GM18507 (cell line): Measurements from ENCODE around the gene SMURF1.
"Not testable (repeated sequence)": the region's sequence is repeated elsewhere in the genome, so short reads cannot be mapped to it uniquely, and the experiment has no call there.

Experiments used
- DNase-seq: peaks from one replicate; pipeline ENCODE4 v3.0.0; 2011; ENCODE audit warnings: low read depth; ENCODE audit not compliant: insufficient read length; ENCODE audit errors: extremely low spot score
- FAIRE-seq: peaks from 2 replicates; lab custom pipeline; 2011; peaks lifted over from hg19 to GRCh38; lab: Jason Lieb, UNC

SMURF1 gene

DNA sequence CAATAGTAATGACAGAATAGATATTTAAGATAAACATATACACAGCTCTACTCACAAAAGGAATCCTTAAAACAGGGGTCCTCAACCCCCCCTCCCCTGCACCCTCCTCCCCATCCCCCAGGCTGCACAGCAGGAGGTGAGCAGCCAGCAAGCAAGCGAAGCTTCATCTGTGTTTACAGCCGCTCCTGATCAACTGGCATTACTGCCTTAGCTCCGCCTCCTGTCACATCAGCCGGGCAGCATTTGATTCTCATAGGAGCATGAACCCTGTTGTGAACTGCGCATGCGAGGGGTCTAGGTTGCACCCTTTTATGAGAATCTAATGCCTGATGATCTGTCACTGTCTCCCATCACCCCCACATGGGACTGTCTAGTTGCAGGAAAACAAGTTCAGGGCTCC is 65.5 kb downstream of the SMURF1 start:
- FAIRE-seq (no peak), DNase-seq (no peak)

DNA sequence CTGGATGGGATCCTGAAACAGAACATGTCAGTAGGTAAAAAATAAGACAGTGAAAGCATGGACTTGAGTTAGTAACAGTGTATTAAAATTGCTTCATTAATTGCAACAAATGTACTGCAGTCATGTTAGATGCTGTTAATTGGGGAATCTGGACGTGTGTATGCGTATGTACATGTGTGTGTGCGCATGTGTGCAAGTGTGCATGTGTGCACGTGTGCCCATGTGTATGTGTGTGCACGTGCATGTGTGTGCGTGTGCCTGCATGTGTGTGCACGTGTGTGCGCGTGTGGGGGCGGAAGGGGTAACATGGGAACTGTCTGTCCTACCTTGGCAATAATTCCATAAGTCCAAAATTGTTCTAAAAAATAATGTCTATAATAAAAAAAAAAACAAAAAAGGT is 67.3 kb downstream of the SMURF1 start:
- DNase-seq (no peak), FAIRE-seq (no peak)

DNA sequence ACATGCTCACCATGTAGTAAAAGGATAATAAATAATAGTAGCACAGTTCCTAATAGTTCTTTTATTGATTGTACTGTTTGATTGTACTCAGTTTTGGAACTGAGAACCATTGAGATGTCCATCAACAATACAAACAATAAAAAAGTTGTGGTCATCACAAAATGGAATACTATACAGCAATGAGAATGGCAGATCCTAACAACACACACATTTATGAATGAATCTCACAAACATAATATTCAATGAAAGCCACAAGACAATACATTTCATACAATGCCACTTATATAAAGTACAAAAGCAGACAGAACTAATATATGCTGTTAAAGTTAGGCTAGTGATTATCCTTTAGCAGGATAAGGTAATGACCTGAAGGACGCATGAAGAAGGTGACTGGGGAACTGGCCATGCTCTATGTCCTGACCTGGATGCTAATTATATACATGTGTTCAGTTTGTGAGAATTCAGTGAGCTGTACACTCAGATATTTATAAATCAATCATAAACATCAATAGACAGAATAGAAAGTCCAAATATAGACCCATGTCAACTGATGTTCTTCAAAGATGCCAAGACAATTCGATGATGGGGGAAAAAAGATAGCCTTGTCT is 70.0 kb downstream of the SMURF1 start:
- FAIRE-seq (no peak), DNase-seq (no peak)

DNA sequence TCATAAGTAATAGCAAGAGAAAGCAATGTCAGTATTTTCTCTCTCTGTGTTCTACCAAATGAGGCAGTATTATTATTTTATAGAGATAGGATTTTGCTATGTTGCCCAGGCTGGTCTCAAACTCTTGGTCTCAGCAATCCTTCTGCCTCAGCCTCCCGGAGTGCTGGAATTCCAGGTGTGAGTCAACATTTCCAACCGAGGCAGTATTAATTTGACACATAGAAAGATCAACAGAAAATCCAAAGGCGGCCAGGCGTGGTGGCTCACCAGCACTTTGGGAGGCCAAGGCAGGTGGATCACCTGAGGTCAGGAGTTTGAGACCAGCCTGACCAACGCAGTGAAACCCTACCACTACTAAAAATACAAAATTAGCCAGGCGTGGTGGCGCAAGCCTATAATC is 71.8 kb downstream of the SMURF1 start:
- no peak for FAIRE-seq
- no peak for DNase-seq

DNA sequence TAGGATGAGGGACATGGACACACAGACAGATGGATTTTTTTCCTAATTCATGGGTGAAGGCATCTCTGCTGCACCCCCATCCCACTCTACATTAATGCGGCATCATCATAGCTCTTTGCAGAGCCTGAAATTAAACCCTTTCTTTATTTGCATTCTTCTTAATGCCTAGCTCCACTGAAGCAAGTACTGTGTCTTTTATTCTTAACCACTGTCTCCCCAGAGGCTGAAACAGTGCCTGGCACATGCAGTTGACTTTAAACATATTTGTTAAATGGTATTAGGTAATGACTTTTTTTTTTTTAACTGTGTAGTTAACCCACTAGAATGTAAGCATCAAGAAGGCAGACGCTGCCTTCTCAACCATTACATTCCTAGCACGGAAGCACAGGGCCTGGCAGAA is 73.5 kb downstream of the SMURF1 start:
- DNase-seq: no peak
- FAIRE-seq: no peak

DNA sequence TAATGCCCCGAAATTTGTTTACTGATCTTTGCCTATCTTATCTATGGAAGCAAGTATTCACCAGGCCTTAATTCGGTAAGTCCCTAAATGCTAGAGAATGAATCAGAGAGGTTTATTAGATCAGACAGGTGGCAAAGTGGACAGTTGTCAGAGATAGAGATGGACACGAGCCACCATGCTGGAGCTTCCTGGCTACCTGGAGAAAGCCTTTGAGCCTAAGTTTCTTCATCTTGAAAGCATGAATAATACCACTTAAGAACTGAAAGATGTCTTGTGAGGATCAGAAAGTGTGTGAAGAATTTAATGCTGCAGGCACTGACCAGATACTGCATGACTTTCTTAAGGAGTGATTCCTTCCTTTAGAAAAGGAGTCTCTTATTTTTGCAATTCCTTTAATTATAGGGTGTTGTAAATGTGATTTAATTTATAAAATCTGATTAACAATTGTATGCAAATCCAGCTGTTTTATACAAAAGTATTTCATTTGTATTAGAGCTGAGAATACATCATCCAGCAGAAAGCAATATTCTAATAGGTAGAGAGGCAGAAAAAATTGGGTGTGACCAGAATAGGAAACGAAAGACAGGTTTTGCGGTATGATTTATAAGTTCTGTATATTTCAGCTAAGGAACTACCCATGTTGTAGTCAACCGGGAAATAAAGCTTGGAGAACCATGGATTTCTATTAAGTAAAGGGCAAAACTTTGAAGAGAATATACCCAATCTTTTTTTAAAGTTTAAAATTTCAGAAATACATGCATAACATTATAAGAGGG is 82.7 kb downstream of the SMURF1 start:
- no peak for DNase-seq
- FAIRE-seq: no peak

DNA sequence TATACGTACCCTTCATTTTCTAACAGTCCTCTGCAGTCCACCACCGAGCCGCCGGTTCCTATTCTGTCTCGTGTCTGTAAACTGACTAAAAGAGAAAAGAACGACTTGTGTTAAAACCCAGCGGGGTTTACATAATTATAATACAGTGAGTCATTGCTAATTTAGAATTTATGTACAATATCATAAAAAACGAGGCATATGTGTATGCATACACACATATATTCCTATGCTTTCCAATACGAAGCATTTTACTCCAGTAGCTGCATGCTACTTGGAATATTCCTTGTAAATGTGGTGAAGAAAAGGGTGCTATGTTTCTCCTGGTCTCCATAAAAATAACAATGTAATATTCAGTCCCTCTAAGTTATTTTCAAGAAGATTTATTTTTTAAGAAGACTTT is 89.1 kb downstream of the SMURF1 start:
- FAIRE-seq (no peak), DNase-seq (no peak)

DNA sequence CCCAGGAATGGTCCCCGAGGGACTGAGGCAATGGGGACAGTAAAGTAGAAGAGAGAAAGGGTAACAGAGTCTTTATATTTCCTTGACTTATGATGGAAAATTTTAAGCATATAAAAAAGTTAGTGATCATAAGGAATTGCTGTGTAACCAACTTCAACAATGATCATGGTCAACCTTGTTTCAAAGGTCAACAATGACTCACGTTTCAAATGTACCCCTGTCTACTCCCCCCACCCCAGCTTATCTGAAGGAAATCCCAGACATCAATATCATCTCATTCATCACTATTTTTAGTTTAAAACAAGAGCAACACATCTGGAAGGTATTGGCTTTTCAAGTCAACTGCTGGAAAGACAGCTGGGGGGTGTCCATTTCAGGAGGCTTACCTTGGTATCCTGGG is 92.9 kb downstream of the SMURF1 start:
- no peak for FAIRE-seq
- no peak for DNase-seq

DNA sequence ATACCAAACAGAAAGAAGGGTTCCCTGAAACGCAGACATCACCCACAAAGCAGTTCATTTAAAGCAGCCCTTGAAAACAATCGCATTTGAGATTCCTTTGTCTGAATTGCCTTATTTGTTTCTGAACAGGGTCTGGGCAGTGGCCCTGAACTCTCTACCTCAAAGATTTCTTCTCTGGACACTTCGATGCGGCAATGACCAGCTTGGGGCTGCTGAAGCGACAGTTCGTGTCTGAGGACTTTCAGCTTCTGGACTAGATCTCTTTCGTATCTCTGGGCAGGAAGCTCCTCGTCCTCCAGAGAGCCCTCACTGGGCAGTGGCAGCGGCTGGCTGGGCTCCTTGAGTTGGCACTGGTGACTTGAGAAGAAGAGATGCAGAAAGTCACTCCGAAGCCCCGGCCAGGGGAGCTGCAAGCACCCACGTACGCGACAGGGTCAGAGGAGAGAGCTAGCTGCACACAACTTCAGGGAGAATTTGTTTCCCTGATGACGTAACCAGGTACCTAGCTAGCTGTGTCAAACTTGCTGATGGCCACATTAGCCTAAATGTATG is 96.3 kb downstream of the SMURF1 start:
- FAIRE-seq (no peak), DNase-seq (no peak)

DNA sequence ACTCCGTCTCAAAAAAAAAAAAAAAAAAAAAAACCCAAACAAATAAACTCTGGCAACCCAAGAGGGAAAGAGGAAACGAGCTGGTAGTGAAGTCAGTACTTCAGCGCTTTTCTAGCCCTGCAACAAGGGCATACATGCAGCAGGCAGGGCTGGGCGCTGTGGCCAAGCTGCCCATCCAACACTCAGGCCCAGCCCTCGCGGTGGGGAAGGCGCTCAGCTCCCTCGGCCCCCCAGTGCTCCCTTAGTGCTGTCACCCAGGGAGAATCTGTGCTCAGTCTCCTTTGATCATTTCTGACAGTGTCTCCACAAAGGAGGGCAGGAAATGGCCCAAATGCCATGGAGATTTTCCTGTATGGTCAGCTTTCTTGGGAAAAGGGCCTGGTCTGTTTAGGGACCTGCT is 97.2 kb downstream of the SMURF1 start:
- no peak for FAIRE-seq
- no peak for DNase-seq

DNA sequence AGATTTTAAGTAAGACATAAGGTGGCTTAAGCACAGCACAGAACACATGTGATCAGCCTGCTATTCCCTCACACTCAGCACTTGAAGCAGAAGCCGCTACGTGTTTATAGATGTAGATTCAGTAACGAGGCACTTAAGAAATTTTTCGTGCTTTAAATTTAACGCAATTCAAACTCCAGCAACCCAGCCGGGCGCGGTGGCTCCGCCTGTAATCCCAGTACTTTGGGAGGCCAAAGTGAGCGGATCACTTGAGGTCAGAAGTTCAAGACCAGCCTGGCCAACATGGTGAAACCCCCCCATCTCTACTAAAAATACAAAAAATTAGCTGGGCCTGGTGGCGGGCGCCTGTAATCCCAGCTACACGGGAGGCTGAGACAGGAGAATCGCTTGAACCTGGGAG is 97.6 kb downstream of the SMURF1 start:
- not testable (repeated sequence) for FAIRE-seq

DNA sequence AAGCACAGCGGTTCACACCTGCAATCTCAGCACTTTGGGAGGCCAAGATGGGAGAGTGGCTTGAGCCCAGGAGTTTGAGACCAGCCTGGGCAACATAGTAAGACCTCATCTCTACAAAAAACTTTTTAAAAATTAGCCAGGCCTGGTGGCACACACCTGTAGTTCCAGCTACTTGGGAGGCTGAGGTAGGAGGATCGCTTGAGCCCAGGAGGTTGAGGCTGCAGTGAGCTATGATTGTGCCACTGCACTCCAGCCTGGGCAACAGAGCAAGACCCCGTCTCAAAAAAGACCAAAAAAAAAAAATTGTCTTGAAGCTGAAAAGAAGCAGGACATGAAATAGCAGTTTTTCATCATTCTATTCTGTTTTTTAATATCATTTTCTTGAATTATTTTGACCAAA is 99.0 kb downstream of the SMURF1 start:
- FAIRE-seq, DNase-seq: not testable (repeated sequence)

More for the DNA sequence above, 97.6 kb downstream of the SMURF1 start:
- DNase-seq: not testable (repeated sequence)

DNA sequence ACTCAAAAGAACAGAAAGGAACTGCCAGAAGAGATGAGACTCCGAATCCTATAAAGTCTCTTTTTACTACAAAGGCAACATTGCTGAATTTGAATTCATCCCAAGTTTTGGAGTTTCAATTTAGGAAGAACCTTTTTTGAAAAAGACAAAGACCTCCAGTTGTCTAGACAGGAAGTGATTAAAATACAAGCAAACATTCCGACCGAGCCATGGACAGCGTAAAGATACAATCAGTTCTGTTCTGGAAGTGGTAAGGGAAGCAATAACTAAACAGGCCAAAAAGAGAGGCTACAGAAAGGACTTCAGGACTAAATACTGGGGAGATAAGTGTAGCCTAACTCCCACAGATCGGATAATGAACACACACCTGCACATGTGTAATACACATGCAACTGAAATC is 101.0 kb downstream of the SMURF1 start:
- no peak for DNase-seq
- FAIRE-seq: no peak

DNA sequence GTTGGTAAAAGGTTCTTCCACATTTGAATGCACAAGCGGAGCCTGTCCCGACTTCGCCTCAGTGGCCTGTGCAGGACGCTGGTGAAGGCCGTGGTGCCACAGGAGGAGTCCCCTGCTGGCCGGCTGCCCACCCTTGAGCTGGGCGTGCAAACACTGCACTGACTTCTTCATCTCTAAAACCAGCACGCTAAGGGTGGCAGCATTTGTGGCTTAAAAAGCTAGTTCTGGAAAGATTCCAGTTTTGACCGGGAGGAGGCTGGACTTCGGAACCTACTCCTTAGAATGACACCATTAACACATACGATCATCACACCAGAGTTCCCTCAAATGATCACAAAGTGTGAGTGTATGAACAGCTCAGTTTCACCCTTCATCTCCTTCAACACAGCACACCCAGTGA is 102.4 kb downstream of the SMURF1 start:
- FAIRE-seq (no peak), DNase-seq (no peak)

DNA sequence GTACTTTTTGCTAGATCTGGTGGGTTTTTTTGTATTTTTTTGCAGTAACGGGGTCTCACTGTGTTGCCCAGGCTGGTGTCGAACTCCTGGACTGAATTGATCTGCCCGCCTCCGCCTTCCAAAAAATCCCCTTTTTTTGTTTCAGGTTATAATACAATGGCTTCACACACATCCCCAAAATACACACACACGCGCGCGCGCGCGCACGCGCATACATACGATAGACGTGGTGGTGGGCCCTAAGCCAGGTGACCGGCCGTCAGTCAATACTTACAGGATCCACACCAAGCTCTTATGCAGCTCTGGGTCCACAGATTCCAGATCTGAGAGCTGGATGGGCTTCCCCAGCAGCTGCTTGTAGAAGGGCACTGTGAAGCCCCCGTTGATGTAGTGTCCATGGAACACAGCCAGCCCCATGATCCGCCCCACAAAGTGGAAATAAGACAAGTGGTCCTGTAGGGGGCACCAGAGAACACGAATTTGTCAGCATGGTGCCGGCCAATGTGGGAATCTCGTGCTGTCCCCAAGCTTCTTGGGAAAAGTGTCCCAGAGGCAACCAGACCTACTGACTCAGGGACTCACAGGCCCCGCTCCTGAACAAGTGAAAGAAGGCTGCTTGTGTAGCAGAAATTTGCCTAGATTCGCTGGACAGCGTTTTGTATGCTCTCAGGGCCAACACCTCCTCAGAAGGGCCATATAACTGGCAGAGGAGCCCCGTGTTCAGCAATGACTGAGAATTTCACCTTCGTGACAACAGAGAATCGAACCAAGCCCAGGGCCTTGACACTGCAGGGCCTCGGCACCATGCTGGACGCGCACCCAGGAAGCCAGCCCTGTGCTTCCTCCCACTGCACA is 103.6 kb downstream of the SMURF1 start:
- FAIRE-seq: peak; percentile 72
- peak; percentile 60 for DNase-seq

DNA sequence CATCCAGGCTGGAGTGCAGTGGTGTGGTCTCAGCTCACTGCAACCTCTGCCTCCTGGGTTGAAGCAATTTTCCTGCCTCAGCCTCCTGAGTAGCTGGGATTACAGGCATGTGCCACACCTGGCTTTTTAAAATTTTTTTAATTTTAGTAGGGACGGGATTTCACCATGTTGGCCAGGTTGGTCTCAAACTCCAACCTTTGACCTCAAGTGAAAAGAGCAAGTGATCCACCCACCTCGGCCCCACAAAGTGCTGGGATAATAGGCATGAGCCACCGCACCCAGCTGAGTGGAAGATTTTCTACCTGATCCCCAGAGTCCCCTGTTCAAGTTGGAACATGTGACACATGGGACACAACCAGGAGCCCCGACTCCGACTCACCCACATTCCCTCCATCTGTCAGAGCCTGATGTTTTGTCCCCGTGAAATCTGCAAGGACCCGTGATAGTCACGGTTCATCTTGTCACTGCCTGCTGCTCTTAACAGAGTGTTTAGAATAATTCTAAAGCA is 104.5 kb downstream of the SMURF1 start:
- FAIRE-seq: no peak

DNA sequence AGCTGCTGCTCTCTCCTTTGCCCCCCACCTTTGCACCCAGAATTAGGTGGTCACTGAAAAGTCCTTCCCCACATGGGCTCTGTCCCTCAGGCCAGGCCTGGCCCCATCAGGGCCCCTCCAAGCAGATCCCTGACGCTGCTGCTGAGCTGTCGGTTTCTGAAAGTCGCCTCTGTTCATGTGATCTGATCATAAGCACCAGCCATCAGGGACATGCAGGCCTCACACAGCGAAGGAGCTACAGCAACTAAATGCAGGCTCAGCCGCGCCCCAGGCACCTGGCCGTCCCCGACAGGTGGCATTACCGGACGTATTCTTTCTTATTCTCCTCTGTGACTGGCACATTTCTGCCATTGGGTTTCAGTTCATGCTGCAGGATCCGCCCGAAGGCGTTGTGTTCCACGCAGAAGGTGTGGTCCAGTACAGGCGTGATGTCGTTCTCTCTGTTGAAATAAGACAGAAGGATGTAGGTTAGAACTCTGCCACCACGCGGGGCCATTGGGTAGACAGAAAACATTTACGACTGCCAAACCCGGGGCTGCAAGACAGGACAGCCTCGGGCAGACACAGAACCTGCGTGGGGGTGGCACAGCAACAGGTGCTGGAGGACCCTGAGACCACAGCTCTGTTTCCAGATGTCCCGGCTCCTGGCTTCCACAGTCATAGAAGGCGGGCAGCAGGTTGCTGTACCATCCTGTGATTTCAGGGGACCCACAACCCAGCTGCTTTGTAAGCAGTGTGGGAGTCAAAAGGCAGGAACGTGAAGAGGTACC is 105.6 kb downstream of the SMURF1 start:
- DNase-seq: no peak
- no peak for FAIRE-seq

More for the DNA sequence above, 104.5 kb downstream of the SMURF1 start:
- no peak for DNase-seq

DNA sequence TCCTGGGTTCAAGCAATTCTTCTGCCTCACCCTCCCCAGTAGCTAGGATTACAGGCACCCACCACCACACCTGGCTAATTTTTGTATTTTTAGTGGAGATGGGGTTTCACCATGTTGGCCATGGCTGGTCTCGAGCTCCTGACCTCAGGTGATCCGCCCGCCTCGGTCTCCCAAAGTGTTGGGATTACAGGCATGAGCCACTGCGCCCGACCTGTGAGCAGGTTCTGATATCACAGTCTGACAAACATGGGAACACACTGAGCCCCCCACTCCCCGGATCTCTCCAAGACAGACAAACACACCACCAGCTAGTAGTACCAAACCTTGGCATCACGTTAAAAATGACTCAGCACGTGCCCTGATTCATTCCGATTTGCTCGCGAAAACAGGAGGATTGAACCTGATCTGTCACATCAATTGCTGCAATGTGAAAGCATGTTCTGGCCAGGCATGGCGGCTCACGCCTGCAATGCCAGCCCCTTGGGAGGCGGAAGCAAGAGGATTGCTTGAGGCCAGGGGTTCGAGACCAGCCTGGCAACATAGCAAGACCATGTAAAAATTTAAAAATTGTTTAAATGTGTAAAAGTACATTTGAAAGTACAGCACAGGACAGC is 106.5 kb downstream of the SMURF1 start:
- DNase-seq (no peak), FAIRE-seq (no peak)
